H1 (cell line): ENCODE data around the gene PPP1R12C. TPM values are rescaled to one million over a fixed set of nuclear protein-coding genes. Genes with fewer than 3 reads are reported as not detected.

ENCODE experiments used
- CTCF ChIA-PET: fragments of 300-600 bp; sonication (Branson Sonifier 250); formaldehyde crosslinking; loops from one replicate; lab custom pipeline; 2021; ENCODE audit not compliant: partially characterized antibody; lab: Charles Lee
- POLR2A ChIA-PET: fragments of 300-600 bp; sonication (Branson Sonifier 250); formaldehyde crosslinking; loops from one replicate; lab custom pipeline; 2021; ENCODE audit warnings: inconsistent platforms; ENCODE audit not compliant: partially characterized antibody; lab: Charles Lee
- DNase-seq, 2 experiments: peaks; one replicate each; pipeline versions ENCODE4 v3.0.0 to v3.0.0-alpha.2; 2010 to 2022; ENCODE audit warnings: low spot score in 2 of 2, low read depth in 1 of 2, mixed read lengths in 1 of 2
- FAIRE-seq: peaks from 2 replicates; lab custom pipeline; 2011; peaks lifted over from hg19 to GRCh38; lab: Jason Lieb, UNC
- H2AFZ ChIP-seq: 2 replicates; pipeline ENCODE4 v1.8.1; 2012; ENCODE audit warnings: low read length, inconsistent platforms
- H2AK5ac ChIP-seq: 2 replicates; pipeline ENCODE4 v1.6.1; 2013; ENCODE audit warnings: low read depth, low read length
- H2BK120ac ChIP-seq: replicated peaks from 2 replicates; pipeline ENCODE3; 2013; ENCODE audit warnings: low read depth, low read length, inconsistent platforms
- H2BK12ac ChIP-seq: 2 replicates; pipeline ENCODE4 v1.6.1; 2013; ENCODE audit warnings: low read depth, low read length
- H2BK15ac ChIP-seq: 2 replicates; pipeline ENCODE4 v1.6.1; 2013; ENCODE audit warnings: low read length
- H2BK20ac ChIP-seq: 2 replicates; pipeline ENCODE4 v1.6.1; 2013; ENCODE audit warnings: low read length
- H2BK5ac ChIP-seq: 2 replicates; pipeline ENCODE4 v1.6.1; 2013; ENCODE audit warnings: low read depth, low read length
- H3K14ac ChIP-seq: 2 replicates; pipeline ENCODE4 v1.6.1; 2013; ENCODE audit warnings: inconsistent platforms; ENCODE audit not compliant: insufficient read length
- H3K18ac ChIP-seq: 2 replicates; pipeline ENCODE4 v1.6.1; 2013; ENCODE audit warnings: low read length; ENCODE audit errors: extremely low read depth
- H3K23ac ChIP-seq: 2 replicates; pipeline ENCODE4 v1.6.1; 2013; ENCODE audit warnings: inconsistent platforms; ENCODE audit not compliant: insufficient read length
- H3K23me2 ChIP-seq: 2 replicates; pipeline ENCODE4 v1.6.1; 2013; ENCODE audit warnings: low read depth, low read length
- H3K27ac ChIP-seq: 2 replicates; pipeline ENCODE4 v1.6.1; 2011; ENCODE audit warnings: low read depth, low read length, inconsistent platforms
- H3K27me3 ChIP-seq, 4 experiments: replicated peaks in 1 of 4; 1 replicate in 1 of 4; 2 replicates in 3 of 4; pipeline versions ENCODE4 v1.6.1 to v1.8.1; 2011 to 2013; ENCODE audit warnings: low read length in 3 of 4, mild to moderate bottlenecking in 3 of 4, inconsistent platforms in 2 of 4, mixed read lengths in 2 of 4, moderate library complexity in 1 of 4; ENCODE audit not compliant: control insufficient read depth in 3 of 4, insufficient read depth in 3 of 4; ENCODE audit errors: extremely low read depth in 1 of 4
- H3K36me3 ChIP-seq, 4 experiments: 2 replicates each; pipeline versions ENCODE4 v1.6.1 to v1.8.1; 2011 to 2013; ENCODE audit warnings: mild to moderate bottlenecking in 4 of 4, low read length in 3 of 4, moderate library complexity in 2 of 4, control low read depth in 1 of 4, inconsistent platforms in 1 of 4; ENCODE audit not compliant: insufficient read depth in 4 of 4, control insufficient read depth in 2 of 4
- H3K4ac ChIP-seq: replicated peaks from 2 replicates; pipeline ENCODE3; 2013; ENCODE audit warnings: low read length, low read depth, mixed read lengths, inconsistent platforms; ENCODE audit not compliant: insufficient read length
- H3K4me1 ChIP-seq, 4 experiments: replicated peaks in 1 of 4; 1 replicate in 1 of 4; 2 replicates in 3 of 4; pipeline versions ENCODE4 v1.6.1 to v1.8.1; 2011 to 2013; ENCODE audit warnings: low read length in 3 of 4, inconsistent platforms in 2 of 4, mixed read lengths in 1 of 4; ENCODE audit not compliant: insufficient read depth in 4 of 4, control insufficient read depth in 3 of 4
- H3K4me2 ChIP-seq, 2 experiments: 2 replicates each; pipeline versions ENCODE4 v1.6.1 to v1.8.1; 2011 to 2013; ENCODE audit warnings: low read depth in 2 of 2, low read length in 2 of 2, control low read depth in 1 of 2, inconsistent platforms in 1 of 2, mild to moderate bottlenecking in 1 of 2; ENCODE audit not compliant: insufficient read depth in 1 of 2
- H3K4me3 ChIP-seq, 4 experiments: fragments of 200-600, 300-600 bp in 1 of 4; sonication (generic), shearing (Covaris generic), sonication (Bioruptor Twin) in 1 of 4; 2 replicates each; pipeline versions ENCODE4 v1.5.1 to v1.8.1; 2011 to 2016; ENCODE audit warnings: low read length in 4 of 4, low read depth in 3 of 4, control low read depth in 2 of 4, inconsistent platforms in 2 of 4, mild to moderate bottlenecking in 2 of 4, mixed read lengths in 1 of 4, moderate library complexity in 1 of 4; ENCODE audit not compliant: insufficient read depth in 2 of 4; ENCODE audit errors: extremely low read depth in 1 of 4
- H3K56ac ChIP-seq: replicated peaks from 2 replicates; pipeline ENCODE3; 2013; ENCODE audit warnings: low read depth, mild to moderate bottlenecking, mixed read lengths, low read length, inconsistent platforms; ENCODE audit not compliant: insufficient read length
- H3K79me1 ChIP-seq: 2 replicates; pipeline ENCODE4 v1.6.1; 2013; ENCODE audit warnings: low read depth, low read length, control low read depth
- H3K79me2 ChIP-seq, 2 experiments: 2 replicates each; pipeline versions ENCODE4 v1.6.1 to v1.8.1; 2012 to 2013; ENCODE audit warnings: low read length in 2 of 2, mild to moderate bottlenecking in 2 of 2, inconsistent platforms in 1 of 2; ENCODE audit not compliant: insufficient read depth in 2 of 2, control insufficient read depth in 1 of 2
- H3K9ac ChIP-seq, 4 experiments: replicated peaks in 1 of 4; 1 replicate in 1 of 4; 2 replicates in 3 of 4; pipeline versions ENCODE4 v1.6.1 to v1.8.1; 2011 to 2013; ENCODE audit warnings: low read depth in 3 of 4, low read length in 3 of 4, control low read depth in 2 of 4, mild to moderate bottlenecking in 2 of 4, moderate library complexity in 2 of 4, inconsistent platforms in 1 of 4; ENCODE audit errors: extremely low read depth in 1 of 4
- H3K9me3 ChIP-seq, 2 experiments: 2 replicates each; pipeline versions ENCODE4 v1.6.1 to v1.8.1; 2012 to 2013; ENCODE audit warnings: mild to moderate bottlenecking in 2 of 2, moderate library complexity in 2 of 2, control low read depth in 1 of 2, inconsistent platforms in 1 of 2, low read depth in 1 of 2, low read length in 1 of 2, mixed read lengths in 1 of 2; ENCODE audit not compliant: insufficient read depth in 2 of 2
- H4K20me1 ChIP-seq, 2 experiments: replicated peaks in 1 of 2; 2 replicates each; pipeline versions ENCODE3 to v1.8.1; 2011 to 2013; ENCODE audit warnings: inconsistent platforms in 2 of 2, low read length in 2 of 2, mild to moderate bottlenecking in 1 of 2; ENCODE audit not compliant: insufficient read depth in 2 of 2, control insufficient read depth in 1 of 2
- H4K5ac ChIP-seq: 2 replicates; pipeline ENCODE4 v1.6.1; 2013; ENCODE audit warnings: low read length, low read depth, mixed read lengths, inconsistent platforms; ENCODE audit not compliant: insufficient read length
- H4K8ac ChIP-seq: 2 replicates; pipeline ENCODE4 v1.8.0; 2013; ENCODE audit warnings: mild to moderate bottlenecking, moderate library complexity, low read length, inconsistent platforms; ENCODE audit not compliant: insufficient read depth; ENCODE audit errors: extremely low read depth
- H4K91ac ChIP-seq: replicated peaks from 2 replicates; pipeline ENCODE3; 2013; ENCODE audit warnings: low read length, mixed read lengths, inconsistent platforms; ENCODE audit not compliant: insufficient read length
- CTBP2 ChIP-seq: IDR thresholded peaks from 2 replicates; pipeline ENCODE4 v1.7.0; 2011; ENCODE audit warnings: borderline replicate concordance, mild to moderate bottlenecking, moderate library complexity, mixed read lengths, low read length; ENCODE audit not compliant: insufficient read depth, insufficient read length
- CTCF ChIP-seq, 3 experiments: IDR thresholded peaks; 1 replicate in 2 of 3; 2 replicates in 1 of 3; pipeline versions ENCODE4 v1.5.1 to v1.6.1; 2011; ENCODE audit warnings: low read length in 3 of 3, mild to moderate bottlenecking in 3 of 3, inconsistent platforms in 2 of 3, low read depth in 1 of 3, moderate library complexity in 1 of 3; ENCODE audit not compliant: insufficient read depth in 1 of 3; ENCODE audit errors: control extremely low read depth in 1 of 3
- KDM5A ChIP-seq: fragments of 200-600 bp; IDR thresholded peaks from 2 replicates; pipeline ENCODE4 v1.7.1; 2012; ENCODE audit warnings: mild to moderate bottlenecking, low read length, inconsistent platforms, mixed read lengths
- RXRA ChIP-seq: IDR thresholded peaks from 2 replicates; pipeline ENCODE4 v1.6.1; 2011; ENCODE audit warnings: low read depth, mild to moderate bottlenecking, low read length, moderate library complexity; ENCODE audit not compliant: insufficient read depth
- SUZ12 ChIP-seq: fragments of 200-600 bp; sonication (generic); IDR thresholded peaks from 2 replicates; pipeline ENCODE4 v1.6.1; 2012; ENCODE audit warnings: mild to moderate bottlenecking, inconsistent platforms, low read length, moderate library complexity, mixed read lengths
- ZNF274 ChIP-seq: IDR thresholded peaks from 2 replicates; pipeline ENCODE4 v1.7.0; 2012; ENCODE audit warnings: low read length, borderline replicate concordance; ENCODE audit errors: extremely low read depth
- WGBS, 2 experiments: shearing (Covaris generic) in 1 of 2; methylation state at CpG; one replicate each; pipeline versions ENCODE4 v1.1.6 to v1.1.7; 2013 to 2015; ENCODE audit warnings: low lambda C conversion rate in 2 of 2, mixed read lengths in 2 of 2, inconsistent platforms in 1 of 2, low coverage in 1 of 2, missing lambda C conversion rate in 1 of 2; ENCODE audit not compliant: insufficient replicate concordance in 2 of 2, insufficient coverage in 1 of 2, insufficient read length in 1 of 2; ENCODE audit errors: extremely low coverage in 1 of 2, missing lambda C conversion rate in 1 of 2; 5-methylcytosine and 5-hydroxymethylcytosine counted together
- polyA plus RNA-seq, 7 experiments: library from polyadenylated mRNA; depleted of rRNA in 3 of 7; stranded (reverse) in 5 of 7; unstranded in 2 of 7; fragments of >200 nt in 5 of 7; fragments of 200-250 nt in 2 of 7; gene quantifications; 1 replicate in 5 of 7; 2 replicates in 1 of 7; 4 replicates in 1 of 7; pipeline versions ENCODE4 v1.2.1 to v1.2.3, GENCODE V29; 2011 to 2013; ENCODE audit warnings: missing spikeins in 2 of 7, mixed read lengths in 2 of 7
- total RNA-seq: library from RNA; stranded (reverse); fragmentation: NEBNext Ultra II Directional; extraction: Animal tissue kit (Norgen Biotek cat#: 25700); gene quantifications from 2 replicates; pipeline ENCODE4 v1.2.1, GENCODE V29; 2021
- TF ChIP-seq, protein P1 (sequence below): IDR thresholded peaks from 2 replicates; pipeline ENCODE4 v1.6.1; 2012; ENCODE audit warnings: inconsistent platforms

Gene PPP1R12C
- total and polyA plus RNA-seq, 2 of the 8 experiments (the other 6 are each of a cell fraction or from before 2014, with no cell fraction given), result 31.7 to 71.5 TPM

- Histone ChIP-seq H3K9ac (no peak overlapping the region), H4K20me1 (peaks cover 15 to 19% of the 10 kb centered on the region in 2 experiments)
- TF ChIP-seq RXRA, result no peak
- no peak for TF ChIP-seq CTBP2
- TF ChIP-seq ZNF274, result no peak
- TF ChIP-seq CTCF (IDR thresholded peaks at IDR 0.05; ENCODE audit: control extremely low read depth in 1 of 3, insufficient read depth in 1 of 3, low read depth in 1 of 3, low read length in 3 of 3), result peak; percentile 4 to 38 (median 18); a peak in 3 of 4 replicates
- TF ChIP-seq SUZ12, result no peak
- TF ChIP-seq, protein P1, sequence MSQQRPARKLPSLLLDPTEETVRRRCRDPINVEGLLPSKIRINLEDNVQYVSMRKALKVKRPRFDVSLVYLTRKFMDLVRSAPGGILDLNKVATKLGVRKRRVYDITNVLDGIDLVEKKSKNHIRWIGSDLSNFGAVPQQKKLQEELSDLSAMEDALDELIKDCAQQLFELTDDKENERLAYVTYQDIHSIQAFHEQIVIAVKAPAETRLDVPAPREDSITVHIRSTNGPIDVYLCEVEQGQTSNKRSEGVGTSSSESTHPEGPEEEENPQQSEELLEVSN, result peak; percentile 52; the same call in 1 of the 2 replicates
- no peak for TF ChIP-seq KDM5A
Observed at GRCh38 chr19:55096061-55096701, 21.3 kb downstream of the PPP1R12C start.

More at GRCh38 chr19:55096061-55096701, 21.3 kb downstream of the PPP1R12C start:
- Histone ChIP-seq H3K4me1 (peaks cover 3 to 31% (median 23%) of the 10 kb centered on the region in 4 experiments), H3K27me3 (0 out of 7 replicates have a peak, but pooled peaks cover 0 to 3% (median 0%) of the 10 kb centered on the region in 4 experiments), H3K23me2 (peaks cover 6% of the 10 kb centered on the region; the same call in 1 of the 2 replicates), H4K91ac (no peak overlapping the region), H2AK5ac (no peak overlapping the region), H2AFZ (no peak overlapping the region), H3K18ac (no peak overlapping the region; the same call in 1 of the 2 replicates), H3K4me3 (no peak overlapping the region), H3K56ac (no peak overlapping the region), H3K79me1 (0 out of 2 replicates have a peak, but pooled peaks cover under 1% of the 10 kb centered on the region), H2BK120ac (no peak overlapping the region), H4K5ac (no peak overlapping the region), H3K14ac (no peak overlapping the region), H3K36me3 (peaks cover 0 to 2% (median under 1%) of the 10 kb centered on the region in 4 experiments; a peak in 2 of 8 replicates), H2BK12ac (no peak overlapping the region), H3K23ac (no peak overlapping the region), H3K27ac (no peak overlapping the region; the same call in 1 of the 2 replicates), H2BK20ac (no peak overlapping the region), H3K4ac (no peak overlapping the region), H2BK5ac (no peak overlapping the region), H2BK15ac (no peak overlapping the region), H4K8ac (no peak overlapping the region; the same call in 1 of the 2 replicates), H3K79me2 (no peaks in the 10 kb centered on the region), H3K4me2 (0 out of 4 replicates have a peak overlapping the region, but pooled peaks of 1 of the 2 experiments have one; percentile 21), H3K9me3 (no peaks in the 10 kb centered on the region)
- WGBS, 2 experiments, result 81% methylated on average over 14 of the region's 23 CpGs; no CpG with 5 or more reads in 1 of the 2 experiments
- peak in 1 of 2 experiments; percentile 65 for DNase-seq
- CTCF ChIA-PET, result interaction anchor here (0.6 to 1.6 kb wide), 15 partner anchors 9 to 381 kb away, joined by 3 to 6 read pairs (median 3); no protein-coding TSS in a partner anchor
- no peak for FAIRE-seq
- POLR2A ChIA-PET, result interaction anchor here (0.8 to 3.1 kb wide), 6 partner anchors 10 to 633 kb away, joined by 3 to 19 read pairs (median 3); partner anchors contain the start of genes LENG9 and PPP1R12C
